OCI-LY1 (cell line): ENCODE data around the gene STK38L.

Experiments used
- H2AFZ ChIP-seq: fragments of 200-600 bp; sonication (generic), shearing (Covaris generic); 2 replicates; pipeline ENCODE4 v1.6.0; 2014; ENCODE audit warnings: antibody characterized with exemption, mild to moderate bottlenecking, low read length
- H3F3A ChIP-seq: fragments of 200-600 bp; sonication (generic), shearing (Covaris generic); 2 replicates; pipeline ENCODE4 v1.6.0; 2014; ENCODE audit warnings: mild to moderate bottlenecking, antibody characterized with exemption, low read length, moderate library complexity; ENCODE audit not compliant: insufficient read depth
- H3K27ac ChIP-seq: fragments of 200-600 bp; sonication (generic); 2 replicates; pipeline ENCODE4 v1.5.1; 2014; ENCODE audit warnings: low read length, mixed run types, mild to moderate bottlenecking, low read depth; ENCODE audit not compliant: poor library complexity, severe bottlenecking
- H3K27me3 ChIP-seq: fragments of 200-600 bp; sonication (generic); 2 replicates; pipeline ENCODE4 v1.6.0; 2014; ENCODE audit warnings: antibody characterized with exemption, mild to moderate bottlenecking, low read length, moderate library complexity; ENCODE audit not compliant: insufficient read depth
- H3K36me3 ChIP-seq: fragments of 200-600 bp; sonication (generic); 2 replicates; pipeline ENCODE4 v1.6.1; 2014; ENCODE audit warnings: mild to moderate bottlenecking, antibody characterized with exemption, low read length, moderate library complexity, mixed read lengths; ENCODE audit not compliant: insufficient read depth
- H3K4me1 ChIP-seq: fragments of 200-600 bp; sonication (generic); 2 replicates; pipeline ENCODE4 v1.5.1; 2014; ENCODE audit warnings: mild to moderate bottlenecking, low read length, moderate library complexity; ENCODE audit not compliant: insufficient read depth, severe bottlenecking
- H3K4me2 ChIP-seq: fragments of 200-600 bp; sonication (generic), shearing (Covaris generic); 2 replicates; pipeline ENCODE4 v1.6.1; 2014; ENCODE audit warnings: low read length
- H3K4me3 ChIP-seq: fragments of 200-600 bp; sonication (generic); 2 replicates; pipeline ENCODE4 v1.5.1; 2014; ENCODE audit warnings: low read length, low read depth, mild to moderate bottlenecking, mixed read lengths; ENCODE audit not compliant: poor library complexity, severe bottlenecking
- H3K79me2 ChIP-seq: fragments of 200-600 bp; shearing (Covaris generic); 2 replicates; pipeline ENCODE4 v1.6.1; 2016; ENCODE audit warnings: mixed run types, low read length, mixed read lengths; ENCODE audit not compliant: insufficient read depth
- H3K9ac ChIP-seq: fragments of 200-600 bp; sonication (generic), shearing (Covaris generic); 2 replicates; pipeline ENCODE4 v1.6.1; 2014; ENCODE audit warnings: mild to moderate bottlenecking, low read length, mixed read lengths
- H3K9me2 ChIP-seq: fragments of 200-600 bp; sonication (generic), shearing (Covaris generic); 2 replicates; pipeline ENCODE4 v1.6.1; 2014; ENCODE audit warnings: low read depth, mild to moderate bottlenecking, low read length, mixed read lengths
- H3K9me3 ChIP-seq: fragments of 200-600 bp; shearing (Covaris generic); 2 replicates; pipeline ENCODE4 v1.6.1; 2014; ENCODE audit warnings: low read length, mixed read lengths
- H4K20me1 ChIP-seq: fragments of 200-600 bp; sonication (generic), shearing (Covaris generic); 2 replicates; pipeline ENCODE4 v1.6.0; 2016; ENCODE audit warnings: mild to moderate bottlenecking, low read length; ENCODE audit not compliant: insufficient read depth
- CTCF ChIP-seq: fragments of 200-600 bp; sonication (generic), shearing (Covaris generic); IDR thresholded peaks from 2 replicates; pipeline ENCODE4 v1.5.1; 2017; ENCODE audit warnings: mild to moderate bottlenecking, antibody characterized with exemption, low read length, moderate library complexity, mixed read lengths
- EZH2 ChIP-seq: fragments of 200-600 bp; sonication (generic), shearing (Covaris generic); IDR thresholded peaks from 2 replicates; pipeline ENCODE4 v1.8.0; 2017; ENCODE audit warnings: borderline replicate concordance, mixed run types, mild to moderate bottlenecking, antibody characterized with exemption, low read length, moderate library complexity, mixed read lengths

The STK38L gene

DNA sequence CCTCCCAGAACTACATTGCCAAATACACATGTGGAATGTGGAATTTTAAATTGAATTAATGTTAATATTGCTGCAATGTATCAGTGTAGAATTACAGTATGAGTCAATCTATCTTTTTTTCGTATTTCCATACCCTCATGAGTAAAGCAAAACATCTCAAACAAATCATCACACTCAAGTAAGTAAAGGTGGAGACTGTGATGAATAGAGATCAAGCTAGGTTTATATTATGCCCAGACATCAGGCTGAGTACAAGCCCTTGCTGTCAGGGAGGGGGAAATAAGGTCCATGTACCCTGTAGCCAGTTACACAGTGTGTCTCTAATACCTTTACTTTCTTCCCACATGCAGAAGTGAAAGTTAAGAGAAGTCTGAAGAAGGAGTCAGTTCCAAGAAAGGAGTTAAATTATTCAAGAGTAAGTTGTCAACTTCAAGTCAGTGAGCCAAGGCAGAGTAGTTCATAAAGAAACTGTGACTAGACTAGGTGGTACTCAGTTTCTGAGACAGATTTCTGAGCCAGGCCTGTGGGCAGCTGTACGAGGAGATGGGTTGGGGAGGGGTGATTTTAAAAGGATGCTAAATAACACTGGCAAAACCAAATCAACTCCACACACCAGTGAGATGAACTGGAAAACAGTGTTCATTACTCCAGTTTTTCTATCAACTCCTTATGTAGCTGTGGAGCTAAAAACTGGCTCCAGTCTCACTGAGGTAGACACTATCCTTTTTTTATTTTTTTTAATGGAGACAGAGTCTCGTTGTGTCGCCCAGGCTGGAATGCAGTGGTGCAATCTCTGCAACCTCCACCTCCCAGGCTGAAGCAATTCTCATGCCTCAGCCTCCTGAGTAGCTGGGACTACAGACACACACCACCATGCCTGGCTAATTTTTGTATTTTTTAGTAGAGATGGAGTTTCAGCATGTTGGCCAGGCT, 23.8 kb upstream of the STK38L start:
- Histone ChIP-seq H3K4me2 (no peak overlapping the region), H3K4me3 (no peak overlapping the region), H3K9ac (no peak overlapping the region), H3K36me3 (no peaks in the 10 kb centered on the region), H3K27ac (no peak overlapping the region), H3F3A (no peaks in the 10 kb centered on the region), H3K9me2 (no peaks in the 10 kb centered on the region), H3K9me3 (no peaks in the 10 kb centered on the region), H3K4me1 (no peaks in the 10 kb centered on the region), H4K20me1 (no peaks in the 10 kb centered on the region), H3K79me2 (no peaks in the 10 kb centered on the region), H3K27me3 (no peaks in the 10 kb centered on the region), H2AFZ (no peak overlapping the region)
- TF ChIP-seq CTCF (no peak), EZH2 (no peak)

- Histone ChIP-seq H4K20me1 (no peaks in the 10 kb centered on the region), H3K4me2 (no peak overlapping the region), H2AFZ (no peak overlapping the region), H3F3A (no peaks in the 10 kb centered on the region), H3K79me2 (no peaks in the 10 kb centered on the region), H3K9me2 (no peaks in the 10 kb centered on the region), H3K27me3 (no peaks in the 10 kb centered on the region), H3K4me1 (no peaks in the 10 kb centered on the region), H3K9ac (no peak overlapping the region), H3K36me3 (no peaks in the 10 kb centered on the region), H3K4me3 (no peak overlapping the region), H3K9me3 (no peaks in the 10 kb centered on the region), H3K27ac (no peak overlapping the region)
- no peak for TF ChIP-seq EZH2
- TF ChIP-seq CTCF: no peak
These were observed 23.1 kb upstream of the STK38L start for GRCh38 chr12:27220988-27221345.

DNA sequence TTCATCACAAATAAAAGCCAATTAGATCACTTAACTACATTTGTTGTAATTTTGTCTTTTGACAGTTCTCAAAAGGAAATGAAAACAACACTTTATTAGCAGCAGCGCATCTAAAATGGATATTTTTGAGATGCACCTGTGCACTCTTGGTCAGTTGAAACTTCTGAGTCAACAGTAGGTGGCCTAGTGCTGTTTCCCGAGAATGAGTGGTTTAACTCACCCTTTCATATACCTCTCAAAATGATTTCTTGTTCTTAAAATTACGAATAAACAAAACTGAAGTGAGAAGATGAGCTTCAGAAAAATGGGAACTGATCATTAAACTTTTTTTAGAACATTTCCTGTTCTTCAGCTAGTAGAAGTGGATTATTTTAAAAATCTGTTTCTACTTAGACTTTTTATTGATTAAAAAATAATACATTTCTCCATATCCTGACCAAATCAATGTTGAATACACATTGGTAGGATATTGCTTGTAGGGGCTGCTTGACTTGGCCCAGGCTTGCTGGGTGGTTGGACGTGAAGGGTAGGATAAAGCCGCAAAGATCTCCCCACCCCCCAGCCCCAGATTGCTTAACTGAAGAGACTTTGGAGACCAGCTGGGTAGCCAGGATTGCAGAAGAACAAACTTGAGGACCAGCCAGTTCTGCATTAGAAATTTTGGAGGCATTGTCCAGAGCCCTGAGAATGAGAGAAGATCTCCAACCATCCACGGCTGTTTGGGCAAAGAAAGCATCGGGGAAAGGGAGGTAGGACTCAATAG, 22.3 kb upstream of the STK38L start:
- no peak for TF ChIP-seq CTCF
- TF ChIP-seq EZH2: no peak
- H3K4me2 ChIP-seq: no peak overlapping the region
- no peak overlapping the region for H3K9ac ChIP-seq
- no peaks in the 10 kb centered on the region for H3K4me1 ChIP-seq
- H3K9me3 ChIP-seq: no peaks in the 10 kb centered on the region
- no peaks in the 10 kb centered on the region for H4K20me1 ChIP-seq
- H3K27me3 ChIP-seq: no peaks in the 10 kb centered on the region
- H3K9me2 ChIP-seq: no peaks in the 10 kb centered on the region
- H3F3A ChIP-seq: no peaks in the 10 kb centered on the region
- H3K4me3 ChIP-seq: no peak overlapping the region
- no peaks in the 10 kb centered on the region for H3K36me3 ChIP-seq
- no peaks in the 10 kb centered on the region for H3K79me2 ChIP-seq
- no peak overlapping the region for H2AFZ ChIP-seq
- no peak overlapping the region for H3K27ac ChIP-seq
